NB4 (cell line): ENCODE data around the gene SRPK1.

Experiments
- CTCF ChIP-seq: IDR thresholded peaks from one replicate; pipeline ENCODE4 v1.5.1; 2012; ENCODE audit warnings: low read depth, low read length
- MAX ChIP-seq: IDR thresholded peaks from 2 replicates; pipeline ENCODE4 v1.6.1; 2011; ENCODE audit warnings: low read depth, low read length
- MYC ChIP-seq: IDR thresholded peaks from 2 replicates; pipeline ENCODE4 v1.6.1; 2011; ENCODE audit warnings: low read depth, low read length
- POLR2A ChIP-seq: IDR thresholded peaks from 2 replicates; pipeline ENCODE4 v1.6.1; 2011; ENCODE audit warnings: mild to moderate bottlenecking; ENCODE audit not compliant: insufficient read length; ENCODE audit errors: extremely low read depth

GRCh38 chr6:35970181-35970580 is 49.3 kb upstream of the SRPK1 start:
- no peak for TF ChIP-seq CTCF
- TF ChIP-seq MAX: no peak
- TF ChIP-seq POLR2A: no peak
- no peak for TF ChIP-seq MYC
